Fibroblast of lung (primary cell): ENCODE data around the gene MED31. TPM values are rescaled to one million over a fixed set of nuclear protein-coding genes. Genes with fewer than 3 reads are reported as not detected.

Experiments used
- DNase-seq, 2 donors: peaks; one replicate each; pipeline versions ENCODE4 v3.0.0 to v3.0.0-alpha.2; 2010; ENCODE audit warnings: low read depth in 2 of 2
- H2AFZ ChIP-seq: 2 replicates; pipeline ENCODE4 v1.5.1; 2012; ENCODE audit warnings: low read length, control low read depth, inconsistent platforms
- H3K27ac ChIP-seq: 2 replicates; pipeline ENCODE4 v1.5.1; 2011; ENCODE audit warnings: low read length, control low read depth; ENCODE audit not compliant: insufficient read depth
- H3K27me3 ChIP-seq: 2 replicates; pipeline ENCODE4 v1.5.1; 2011; ENCODE audit warnings: mild to moderate bottlenecking, low read length; ENCODE audit not compliant: control insufficient read depth, insufficient read depth
- H3K36me3 ChIP-seq: 2 replicates; pipeline ENCODE4 v1.5.1; 2011; ENCODE audit warnings: low read length; ENCODE audit not compliant: control insufficient read depth, insufficient read depth
- H3K4me1 ChIP-seq: 2 replicates; pipeline ENCODE4 v1.5.1; 2011; ENCODE audit warnings: low read length; ENCODE audit not compliant: control insufficient read depth, insufficient read depth; ENCODE audit errors: extremely low read depth
- H3K4me2 ChIP-seq: 2 replicates; pipeline ENCODE4 v1.5.1; 2011; ENCODE audit warnings: low read length, control low read depth; ENCODE audit not compliant: insufficient read depth; ENCODE audit errors: extremely low read depth
- H3K4me3 ChIP-seq, 4 experiments: fragments of 200-600 bp in 1 of 4; sonication (generic) in 1 of 4; replicated peaks in 1 of 4; 2 replicates each; pipeline ENCODE4 v1.5.1; 2011 to 2016; ENCODE audit warnings: low read length in 4 of 4, low read depth in 3 of 4, mild to moderate bottlenecking in 3 of 4, control low read depth in 2 of 4, inconsistent platforms in 1 of 4, mixed read lengths in 1 of 4; ENCODE audit not compliant: insufficient read depth in 1 of 4; ENCODE audit errors: control extremely low read depth in 1 of 4
- H3K79me2 ChIP-seq: 2 replicates; pipeline ENCODE4 v1.5.1; 2012; ENCODE audit warnings: mild to moderate bottlenecking, low read length, inconsistent platforms; ENCODE audit not compliant: control insufficient read depth, insufficient read depth
- H3K9ac ChIP-seq: 2 replicates; pipeline ENCODE4 v1.5.1; 2011; ENCODE audit warnings: mild to moderate bottlenecking, low read length, control low read depth; ENCODE audit not compliant: insufficient read depth
- H3K9me3 ChIP-seq: 2 replicates; pipeline ENCODE4 v1.5.1; 2012; ENCODE audit warnings: low read depth, low read length; ENCODE audit not compliant: control insufficient read depth, insufficient read depth
- H4K20me1 ChIP-seq: 2 replicates; pipeline ENCODE4 v1.5.1; 2011; ENCODE audit warnings: low read length; ENCODE audit not compliant: control insufficient read depth, insufficient read depth; ENCODE audit errors: extremely low read depth
- EZH2 ChIP-seq: IDR thresholded peaks from 2 replicates; pipeline ENCODE4 v1.5.1; 2012; ENCODE audit warnings: low read length, control low read depth, mild to moderate bottlenecking; ENCODE audit errors: missing control alignments
- polyA plus RNA-seq, 2 donors: library from polyadenylated mRNA; depleted of rRNA in 1 of 2; stranded (reverse) in 1 of 2; unstranded in 1 of 2; fragments of >200 nt; gene quantifications; 2 replicates each; pipeline ENCODE4 v1.2.1, GENCODE V29; 2011 to 2012; ENCODE audit warnings: missing spikeins in 1 of 2
- total RNA-seq: library from RNA; depleted of rRNA; stranded (reverse); fragments of >200 nt; gene quantifications from 2 replicates; pipeline ENCODE4 v1.2.1, GENCODE V29; 2014
- TF ChIP-seq, protein P1 (sequence below), 2 donors: IDR thresholded peaks in 1 of 2; conservative IDR thresholded peaks in 1 of 2; 1 replicate in 1 of 2; 2 replicates in 1 of 2; pipeline ENCODE4 v1.5.1; 2011 to 2012; ENCODE audit warnings: low read length in 2 of 2, control low read depth in 1 of 2, inconsistent platforms in 1 of 2, low read depth in 1 of 2, mild to moderate bottlenecking in 1 of 2

MED31 gene
- total and polyA plus RNA-seq, 2 donors (not counting 1 experiment from before 2014, with no cell fraction given), result 10.6 to 17.0 TPM

GRCh38 chr17:6698004-6698403 is 46.6 kb upstream of the MED31 start:
- no peak overlapping the region for H3K27ac ChIP-seq
- no peaks in the 10 kb centered on the region for H3K9me3 ChIP-seq
- no peaks in the 10 kb centered on the region for H3K27me3 ChIP-seq
- H3K9ac ChIP-seq, result no peak overlapping the region
- H2AFZ ChIP-seq, result no peak overlapping the region
- H3K4me3 ChIP-seq, result no peak overlapping the region
- no peaks in the 10 kb centered on the region for H3K79me2 ChIP-seq
- H3K36me3 ChIP-seq, result no peaks in the 10 kb centered on the region
- H3K4me2 ChIP-seq, result no peak overlapping the region
- DNase-seq, result no peak
- TF ChIP-seq, protein P1, sequence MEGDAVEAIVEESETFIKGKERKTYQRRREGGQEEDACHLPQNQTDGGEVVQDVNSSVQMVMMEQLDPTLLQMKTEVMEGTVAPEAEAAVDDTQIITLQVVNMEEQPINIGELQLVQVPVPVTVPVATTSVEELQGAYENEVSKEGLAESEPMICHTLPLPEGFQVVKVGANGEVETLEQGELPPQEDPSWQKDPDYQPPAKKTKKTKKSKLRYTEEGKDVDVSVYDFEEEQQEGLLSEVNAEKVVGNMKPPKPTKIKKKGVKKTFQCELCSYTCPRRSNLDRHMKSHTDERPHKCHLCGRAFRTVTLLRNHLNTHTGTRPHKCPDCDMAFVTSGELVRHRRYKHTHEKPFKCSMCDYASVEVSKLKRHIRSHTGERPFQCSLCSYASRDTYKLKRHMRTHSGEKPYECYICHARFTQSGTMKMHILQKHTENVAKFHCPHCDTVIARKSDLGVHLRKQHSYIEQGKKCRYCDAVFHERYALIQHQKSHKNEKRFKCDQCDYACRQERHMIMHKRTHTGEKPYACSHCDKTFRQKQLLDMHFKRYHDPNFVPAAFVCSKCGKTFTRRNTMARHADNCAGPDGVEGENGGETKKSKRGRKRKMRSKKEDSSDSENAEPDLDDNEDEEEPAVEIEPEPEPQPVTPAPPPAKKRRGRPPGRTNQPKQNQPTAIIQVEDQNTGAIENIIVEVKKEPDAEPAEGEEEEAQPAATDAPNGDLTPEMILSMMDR (conservative IDR thresholded peaks at IDR 0.05 in 1 of 2, IDR thresholded peaks at IDR 0.05 in 1 of 2; ENCODE audit: low read depth in 1 of 2, low read length in 2 of 2), result no peak
- no peak for TF ChIP-seq EZH2
- no peaks in the 10 kb centered on the region for H4K20me1 ChIP-seq
- no peaks in the 10 kb centered on the region for H3K4me1 ChIP-seq

DNA sequence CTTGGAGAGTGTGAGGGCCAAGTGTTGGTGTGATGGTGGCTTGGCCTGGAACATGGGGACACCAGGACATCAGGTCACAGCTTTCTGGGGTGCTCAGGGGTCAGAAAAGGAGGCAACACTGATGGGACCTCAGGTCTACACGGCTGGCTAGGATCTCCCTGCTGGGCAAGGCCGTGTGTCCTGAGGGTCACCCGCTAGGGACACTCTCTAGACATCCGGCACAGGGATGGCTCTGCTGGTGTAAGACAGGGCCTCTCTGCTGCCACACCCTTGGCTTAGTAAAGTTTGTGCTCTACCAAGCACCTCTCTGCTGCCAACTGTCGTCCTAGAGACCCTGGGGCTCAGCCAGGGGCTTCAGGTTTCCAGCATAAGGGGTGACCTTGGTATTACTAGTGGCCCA is 45.5 kb upstream of the MED31 start:
- H3K9me3 ChIP-seq, result no peaks in the 10 kb centered on the region
- no peak overlapping the region for H3K9ac ChIP-seq
- no peaks in the 10 kb centered on the region for H3K27me3 ChIP-seq
- no peak overlapping the region for H3K27ac ChIP-seq
- no peaks in the 10 kb centered on the region for H3K4me1 ChIP-seq
- H3K79me2 ChIP-seq, result no peaks in the 10 kb centered on the region
- DNase-seq, result no peak
- no peaks in the 10 kb centered on the region for H3K36me3 ChIP-seq
- TF ChIP-seq, protein P1 (conservative IDR thresholded peaks at IDR 0.05 in 1 of 2, IDR thresholded peaks at IDR 0.05 in 1 of 2; ENCODE audit: low read depth in 1 of 2, low read length in 2 of 2), result no peak
- no peak for TF ChIP-seq EZH2
- H3K4me3 ChIP-seq, result no peak overlapping the region
- H4K20me1 ChIP-seq, result no peaks in the 10 kb centered on the region
- no peak overlapping the region for H3K4me2 ChIP-seq
- H2AFZ ChIP-seq, result no peak overlapping the region

- H3K4me2 ChIP-seq, result no peak overlapping the region
- no peak for TF ChIP-seq EZH2
- TF ChIP-seq, protein P1 (conservative IDR thresholded peaks at IDR 0.05 in 1 of 2, IDR thresholded peaks at IDR 0.05 in 1 of 2; ENCODE audit: low read depth in 1 of 2, low read length in 2 of 2), result no peak
- no peak overlapping the region for H3K4me3 ChIP-seq
Observed at GRCh38 chr17:6695565-6695964, 44.2 kb upstream of the MED31 start.

More at GRCh38 chr17:6695565-6695964, 44.2 kb upstream of the MED31 start:
- H3K27me3 ChIP-seq, result no peaks in the 10 kb centered on the region
- no peaks in the 10 kb centered on the region for H3K79me2 ChIP-seq
- DNase-seq, result peak in 1 of 2 donors; percentile 44
- no peak overlapping the region for H2AFZ ChIP-seq
- no peak overlapping the region for H3K27ac ChIP-seq
- H4K20me1 ChIP-seq, result no peaks in the 10 kb centered on the region
- H3K9ac ChIP-seq, result no peak overlapping the region
- no peaks in the 10 kb centered on the region for H3K4me1 ChIP-seq
- no peaks in the 10 kb centered on the region for H3K36me3 ChIP-seq
- H3K9me3 ChIP-seq, result no peaks in the 10 kb centered on the region
